HEK293 (cell line): Measurements from ENCODE around the gene PPID.
"Not testable (repeated sequence)": the region's sequence is repeated elsewhere in the genome, so short reads cannot be mapped to it uniquely, and the experiment has no call there.

ENCODE experiments used
- CTCF ChIA-PET: fragments of 350-600 bp; formaldehyde crosslinking; extraction: SDS; loops from one replicate; lab custom pipeline; 2021; ENCODE audit warnings: antibody characterized with exemption; lab: Yijun Ruan, JAX
- POLR2A ChIA-PET: fragments of 300-600 bp; formaldehyde crosslinking; extraction: SDS; loops from one replicate; lab custom pipeline; 2020; ENCODE audit warnings: antibody characterized with exemption, inconsistent platforms; lab: Yijun Ruan, JAX
- H3K27ac ChIP-seq: fragments of 200-500 bp; sonication (Bioruptor generic); 2 replicates; pipeline ENCODE4 v1.5.1; 2014; ENCODE audit warnings: low read depth, low read length, control low read depth, inconsistent platforms; ENCODE audit errors: extremely low read depth
- H3K36me3 ChIP-seq, 2 experiments: fragments of 200-500 bp in 1 of 2; sonication (Bioruptor generic) in 1 of 2; 1 replicate in 1 of 2; 2 replicates in 1 of 2; pipeline ENCODE4 v1.5.1; 2014 to 2017; ENCODE audit warnings: inconsistent platforms in 2 of 2, low read length in 2 of 2; ENCODE audit not compliant: control insufficient read depth in 2 of 2, insufficient read depth in 1 of 2
- H3K4me1 ChIP-seq: fragments of 200-500 bp; sonication (Bioruptor generic); 2 replicates; pipeline ENCODE4 v1.5.1; 2014; ENCODE audit warnings: mild to moderate bottlenecking, low read length, inconsistent platforms; ENCODE audit not compliant: control insufficient read depth, insufficient read depth
- H3K4me3 ChIP-seq: 2 replicates; pipeline ENCODE4 v1.5.1; 2011; ENCODE audit warnings: low read depth, mild to moderate bottlenecking, control low read depth, low read length, moderate library complexity
- H3K9me3 ChIP-seq: fragments of 200-500 bp; sonication (Bioruptor generic); 2 replicates; pipeline ENCODE4 v1.5.1; 2014; ENCODE audit warnings: low read depth, low read length, inconsistent platforms; ENCODE audit not compliant: control insufficient read depth, insufficient read depth
- PRDM2 ChIP-seq: fragments of 450-650 bp; formaldehyde crosslinking; IDR thresholded peaks from 2 replicates; pipeline ENCODE4 v1.5.1; 2016; ENCODE audit warnings: missing biosample characterization, missing genetic modification characterization, borderline replicate concordance
- ZNF350 ChIP-seq: fragments of 450-650 bp; formaldehyde crosslinking; IDR thresholded peaks from 2 replicates; pipeline ENCODE4 v1.5.0; 2017; ENCODE audit warnings: missing biosample characterization, mild to moderate bottlenecking, missing genetic modification characterization
- ZNF510 ChIP-seq: fragments of 450-650 bp; formaldehyde crosslinking; IDR thresholded peaks from 2 replicates; pipeline ENCODE4 v1.5.1; 2018; ENCODE audit warnings: mild to moderate bottlenecking, missing genetic modification characterization, missing biosample characterization; ENCODE audit not compliant: insufficient replicate concordance
- ZNF610 ChIP-seq: fragments of 450-650 bp; formaldehyde crosslinking; IDR thresholded peaks from 2 replicates; pipeline ENCODE4 v1.5.1; 2016; ENCODE audit warnings: missing biosample characterization, missing genetic modification characterization, borderline replicate concordance
- ZNF629 ChIP-seq: fragments of 450-650 bp; formaldehyde crosslinking; IDR thresholded peaks from 2 replicates; pipeline ENCODE4 v1.5.1; 2017; ENCODE audit warnings: missing biosample characterization, missing genetic modification characterization
- ZSCAN5A ChIP-seq: fragments of 450-650 bp; formaldehyde crosslinking; IDR thresholded peaks from 2 replicates; pipeline ENCODE4 v1.5.1; 2016; ENCODE audit warnings: missing biosample characterization, missing genetic modification characterization

The PPID gene

GRCh38 chr4:158664806-158665205, 58.4 kb downstream of the PPID start (continued):
- TF ChIP-seq PRDM2 (tag by site-specific recombination) (no peak), ZNF350 (tag by site-specific recombination) (no peak), ZSCAN5A (no peak), ZNF629 (tag by site-specific recombination) (no peak), ZNF610 (tag by site-specific recombination) (no peak), ZNF510 (tag by site-specific recombination) (no peak)
- TF ChIP-seq, all 188 proteins: peak for 0

- CTCF ChIA-PET, POLR2A ChIA-PET, H3K27ac ChIP-seq, H3K36me3 ChIP-seq, H3K4me1 ChIP-seq, H3K4me3 ChIP-seq, H3K9me3 ChIP-seq: not testable (repeated sequence)
Observed at GRCh38 chr4:158663707-158664625, 59.2 kb downstream of the PPID start.

- H3K36me3 ChIP-seq, H3K4me1 ChIP-seq, H3K27ac ChIP-seq, CTCF ChIA-PET, H3K9me3 ChIP-seq, POLR2A ChIA-PET, H3K4me3 ChIP-seq: not testable (repeated sequence)
Observed at GRCh38 chr4:158663255-158663654, 59.9 kb downstream of the PPID start.
